Panc1 (cell line): Measurements from ENCODE around the gene ZNF189.

Experiments used
- CTCF ChIP-seq: fragments of 450-650 bp; IDR thresholded peaks from 2 replicates; pipeline ENCODE4 v1.5.1; 2017; ENCODE audit warnings: mild to moderate bottlenecking
- POLR2AphosphoS5 ChIP-seq: IDR thresholded peaks from 2 replicates; pipeline ENCODE4 v1.6.1; 2012; ENCODE audit warnings: mild to moderate bottlenecking, low read depth, low read length, moderate library complexity
- SIN3A ChIP-seq: IDR thresholded peaks from 2 replicates; pipeline ENCODE4 v1.6.1; 2012; ENCODE audit warnings: low read depth, mild to moderate bottlenecking, low read length, moderate library complexity, borderline replicate concordance; ENCODE audit not compliant: insufficient read depth
- TCF7L2 ChIP-seq: IDR thresholded peaks from 2 replicates; pipeline ENCODE4 v1.6.1; 2011; ENCODE audit warnings: mild to moderate bottlenecking, low read depth, low read length, inconsistent platforms
- TF ChIP-seq, protein P1 (sequence below), 2 experiments: IDR thresholded peaks; 2 replicates each; pipeline ENCODE4 v1.6.1; 2011 to 2012; ENCODE audit warnings: low read depth in 2 of 2, control low read depth in 1 of 2, low read length in 1 of 2, mild to moderate bottlenecking in 1 of 2, moderate library complexity in 1 of 2; ENCODE audit not compliant: insufficient read depth in 1 of 2

DNA sequence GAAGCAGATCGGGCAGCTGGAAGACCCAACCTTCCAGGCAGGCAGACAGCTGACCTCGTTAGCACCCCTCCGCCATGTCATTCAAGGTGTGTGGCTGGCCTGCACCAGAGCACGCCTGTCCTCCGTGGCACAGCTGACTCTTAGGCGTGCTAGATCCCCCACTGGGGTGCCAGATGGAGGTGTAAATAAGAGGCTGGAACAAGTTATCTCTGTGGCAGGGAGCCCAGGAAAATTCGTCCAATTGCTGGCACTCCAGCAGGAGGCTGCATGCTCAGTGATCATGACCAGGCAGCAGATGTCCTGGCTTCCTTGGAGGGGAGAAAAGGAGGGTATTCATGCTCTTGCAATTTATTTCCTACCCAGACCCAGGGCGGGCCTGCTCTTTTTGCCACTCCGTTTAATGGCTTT lies 44.7 kb downstream of the ZNF189 start:
- TF ChIP-seq CTCF = no peak
- no peak for TF ChIP-seq POLR2AphosphoS5
- TF ChIP-seq, protein P1, sequence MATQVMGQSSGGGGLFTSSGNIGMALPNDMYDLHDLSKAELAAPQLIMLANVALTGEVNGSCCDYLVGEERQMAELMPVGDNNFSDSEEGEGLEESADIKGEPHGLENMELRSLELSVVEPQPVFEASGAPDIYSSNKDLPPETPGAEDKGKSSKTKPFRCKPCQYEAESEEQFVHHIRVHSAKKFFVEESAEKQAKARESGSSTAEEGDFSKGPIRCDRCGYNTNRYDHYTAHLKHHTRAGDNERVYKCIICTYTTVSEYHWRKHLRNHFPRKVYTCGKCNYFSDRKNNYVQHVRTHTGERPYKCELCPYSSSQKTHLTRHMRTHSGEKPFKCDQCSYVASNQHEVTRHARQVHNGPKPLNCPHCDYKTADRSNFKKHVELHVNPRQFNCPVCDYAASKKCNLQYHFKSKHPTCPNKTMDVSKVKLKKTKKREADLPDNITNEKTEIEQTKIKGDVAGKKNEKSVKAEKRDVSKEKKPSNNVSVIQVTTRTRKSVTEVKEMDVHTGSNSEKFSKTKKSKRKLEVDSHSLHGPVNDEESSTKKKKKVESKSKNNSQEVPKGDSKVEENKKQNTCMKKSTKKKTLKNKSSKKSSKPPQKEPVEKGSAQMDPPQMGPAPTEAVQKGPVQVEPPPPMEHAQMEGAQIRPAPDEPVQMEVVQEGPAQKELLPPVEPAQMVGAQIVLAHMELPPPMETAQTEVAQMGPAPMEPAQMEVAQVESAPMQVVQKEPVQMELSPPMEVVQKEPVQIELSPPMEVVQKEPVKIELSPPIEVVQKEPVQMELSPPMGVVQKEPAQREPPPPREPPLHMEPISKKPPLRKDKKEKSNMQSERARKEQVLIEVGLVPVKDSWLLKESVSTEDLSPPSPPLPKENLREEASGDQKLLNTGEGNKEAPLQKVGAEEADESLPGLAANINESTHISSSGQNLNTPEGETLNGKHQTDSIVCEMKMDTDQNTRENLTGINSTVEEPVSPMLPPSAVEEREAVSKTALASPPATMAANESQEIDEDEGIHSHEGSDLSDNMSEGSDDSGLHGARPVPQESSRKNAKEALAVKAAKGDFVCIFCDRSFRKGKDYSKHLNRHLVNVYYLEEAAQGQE (IDR thresholded peaks at IDR 0.05; ENCODE audit: insufficient read depth in 1 of 2, low read depth in 2 of 2, low read length in 1 of 2) = no peak
- TF ChIP-seq TCF7L2 = no peak
- no peak for TF ChIP-seq SIN3A
